Limb (tissue), 2 donors: ENCODE measurements around the gene HRG.

Experiments
- DNase-seq, 2 donors: peaks; one replicate each; pipeline ENCODE4 v3.0.0-alpha.2; 2016; ENCODE audit errors: extremely low spot score in 2 of 2

HRG gene

GRCh38 chr3:186724911-186725310 lies 59.1 kb downstream of the HRG start:
- no peak for DNase-seq
